ENCODE measurements around the gene LRBA. TPM values are rescaled to one million over a fixed set of nuclear protein-coding genes. Genes with fewer than 3 reads are reported as not detected.

Gene LRBA
- total and polyA plus RNA-seq, 9 of the 15 experiments (the other 6 are each of a cell fraction or from before 2014, with no cell fraction given), result 24.2 to 88.7 (median 59.7) TPM

DNA sequence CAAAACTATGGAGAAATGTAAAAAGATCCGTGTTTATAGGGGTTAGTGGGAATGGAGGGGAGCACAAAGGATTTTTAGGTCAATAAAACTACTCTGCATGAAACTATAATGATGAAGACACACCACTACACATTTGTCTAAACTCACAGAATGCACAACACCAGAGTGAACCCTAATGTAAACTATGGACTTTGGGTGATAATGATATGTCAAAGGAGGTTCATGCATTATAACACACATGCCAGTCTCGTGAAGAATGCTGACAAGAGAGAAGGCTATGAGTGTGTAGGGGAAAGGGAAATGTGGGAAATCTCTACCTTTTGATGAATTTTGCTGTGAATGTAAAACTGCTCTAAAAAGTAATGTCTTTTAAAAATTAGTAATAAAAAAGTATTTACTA lies 249.9 kb downstream of the LRBA start:
- no peak overlapping the region for H3K9ac ChIP-seq (ENCODE audit: insufficient read depth in 1 of 2, low read depth in 2 of 2, low read length in 2 of 2)
- no peak for TF ChIP-seq RBM15 (IDR thresholded peaks at IDR 0.05; ENCODE audit: insufficient read depth, low read length)
- TF ChIP-seq, protein P1, sequence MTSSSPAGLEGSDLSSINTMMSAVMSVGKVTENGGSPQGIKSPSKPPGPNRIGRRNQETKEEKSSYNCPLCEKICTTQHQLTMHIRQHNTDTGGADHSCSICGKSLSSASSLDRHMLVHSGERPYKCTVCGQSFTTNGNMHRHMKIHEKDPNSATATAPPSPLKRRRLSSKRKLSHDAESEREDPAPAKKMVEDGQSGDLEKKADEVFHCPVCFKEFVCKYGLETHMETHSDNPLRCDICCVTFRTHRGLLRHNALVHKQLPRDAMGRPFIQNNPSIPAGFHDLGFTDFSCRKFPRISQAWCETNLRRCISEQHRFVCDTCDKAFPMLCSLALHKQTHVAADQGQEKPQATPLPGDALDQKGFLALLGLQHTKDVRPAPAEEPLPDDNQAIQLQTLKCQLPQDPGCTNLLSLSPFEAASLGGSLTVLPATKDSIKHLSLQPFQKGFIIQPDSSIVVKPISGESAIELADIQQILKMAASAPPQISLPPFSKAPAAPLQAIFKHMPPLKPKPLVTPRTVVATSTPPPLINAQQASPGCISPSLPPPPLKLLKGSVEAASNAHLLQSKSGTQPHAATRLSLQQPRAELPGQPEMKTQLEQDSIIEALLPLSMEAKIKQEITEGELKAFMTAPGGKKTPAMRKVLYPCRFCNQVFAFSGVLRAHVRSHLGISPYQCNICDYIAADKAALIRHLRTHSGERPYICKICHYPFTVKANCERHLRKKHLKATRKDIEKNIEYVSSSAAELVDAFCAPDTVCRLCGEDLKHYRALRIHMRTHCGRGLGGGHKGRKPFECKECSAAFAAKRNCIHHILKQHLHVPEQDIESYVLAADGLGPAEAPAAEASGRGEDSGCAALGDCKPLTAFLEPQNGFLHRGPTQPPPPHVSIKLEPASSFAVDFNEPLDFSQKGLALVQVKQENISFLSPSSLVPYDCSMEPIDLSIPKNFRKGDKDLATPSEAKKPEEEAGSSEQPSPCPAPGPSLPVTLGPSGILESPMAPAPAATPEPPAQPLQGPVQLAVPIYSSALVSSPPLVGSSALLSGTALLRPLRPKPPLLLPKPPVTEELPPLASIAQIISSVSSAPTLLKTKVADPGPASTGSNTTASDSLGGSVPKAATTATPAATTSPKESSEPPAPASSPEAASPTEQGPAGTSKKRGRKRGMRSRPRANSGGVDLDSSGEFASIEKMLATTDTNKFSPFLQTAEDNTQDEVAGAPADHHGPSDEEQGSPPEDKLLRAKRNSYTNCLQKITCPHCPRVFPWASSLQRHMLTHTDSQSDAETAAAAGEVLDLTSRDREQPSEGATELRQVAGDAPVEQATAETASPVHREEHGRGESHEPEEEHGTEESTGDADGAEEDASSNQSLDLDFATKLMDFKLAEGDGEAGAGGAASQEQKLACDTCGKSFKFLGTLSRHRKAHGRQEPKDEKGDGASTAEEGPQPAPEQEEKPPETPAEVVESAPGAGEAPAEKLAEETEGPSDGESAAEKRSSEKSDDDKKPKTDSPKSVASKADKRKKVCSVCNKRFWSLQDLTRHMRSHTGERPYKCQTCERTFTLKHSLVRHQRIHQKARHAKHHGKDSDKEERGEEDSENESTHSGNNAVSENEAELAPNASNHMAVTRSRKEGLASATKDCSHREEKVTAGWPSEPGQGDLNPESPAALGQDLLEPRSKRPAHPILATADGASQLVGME (CRISPR knock-in tag; IDR thresholded peaks at IDR 0.05), result no peak
- WGBS (ENCODE audit: insufficient coverage, low coverage, missing lambda C conversion rate), result 96% methylated on average over 2 of the region's 2 CpGs
- no peak overlapping the region for H2AFZ ChIP-seq (ENCODE audit: low read depth, low read length)
- H3K4me3 ChIP-seq, result no peak overlapping the region
- no peaks in the 10 kb centered on the region for H3K79me2 ChIP-seq (ENCODE audit: control insufficient read depth, insufficient read depth, low read length)
- H3K4me1 ChIP-seq (replicated peaks in 1 of 2; ENCODE audit: control insufficient read depth in 2 of 2, insufficient read depth in 2 of 2, low read length in 2 of 2), result peaks cover 0 to 8% of the 10 kb centered on the region in 2 experiments; a peak in 1 of 5 replicates
- no peak overlapping the region for H3K27ac ChIP-seq (ENCODE audit: extremely low read depth, low read depth, low read length)
- H4K20me1 ChIP-seq (replicated peaks; ENCODE audit: control insufficient read depth, insufficient read depth, low read length), result no peaks in the 10 kb centered on the region
- FAIRE-seq (no peak), DNase-seq (ENCODE audit: extremely low read depth in 1 of 4, low spot score in 3 of 4) (no peak), ATAC-seq (no peak)
- POLR2A ChIA-PET, result no interaction called here
- no peak overlapping the region for H3K4me2 ChIP-seq (ENCODE audit: insufficient read depth, low read length)
- no TSS peak for BruUV-seq (replicated peaks)
- H3K9me1 ChIP-seq (ENCODE audit: control insufficient read depth, insufficient read depth, low read length), result no peaks in the 10 kb centered on the region
- H3K36me3 ChIP-seq (ENCODE audit: control insufficient read depth, insufficient read depth, low read length), result peaks cover 5% of the 10 kb centered on the region; the same call in 1 of the 3 replicates
- H3K27me3 ChIP-seq (ENCODE audit: control insufficient read depth in 2 of 2, insufficient read depth in 2 of 2, low read length in 2 of 2), result no peaks in the 10 kb centered on the region
- in situ Hi-C loops (cut with MboI) (no loop called here), intact Hi-C loops (cut with micrococcal nuclease) (no loop called here)
- H3K9me3 ChIP-seq (replicated peaks; ENCODE audit: control insufficient read depth, insufficient read depth, low read depth, low read length), result no peaks in the 10 kb centered on the region
- CTCF ChIA-PET (ENCODE audit: low intra/inter-chr PET ratio), result no interaction called here

Data from K562 (cell line).